Measurements from ENCODE around the gene FAM131A. TPM values are rescaled to one million over a fixed set of nuclear protein-coding genes. Genes with fewer than 3 reads are reported as not detected.

The FAM131A gene
- total RNA-seq, 1 experiment from 2014 or later, result 14.4 TPM

GRCh38 chr3:184335291-184335660, 2.1 kb upstream of the FAM131A start:
- Histone ChIP-seq H2AK5ac (ENCODE audit: insufficient read length, low read length) (no peak overlapping the region), H3K9me3 (ENCODE audit: control insufficient read depth, low read depth, low read length) (no peaks in the 10 kb centered on the region), H2BK5ac (ENCODE audit: insufficient read length, low read length) (no peak overlapping the region), H3K23ac (ENCODE audit: insufficient read length, low read depth, low read length) (no peak overlapping the region), H3T11ph (ENCODE audit: low read length) (no peak overlapping the region), H2BK12ac (ENCODE audit: insufficient read length, low read depth, low read length) (no peak overlapping the region), H3K79me1 (ENCODE audit: insufficient read depth, low read depth, low read length, poor library complexity, severe bottlenecking) (no peaks in the 10 kb centered on the region), H3K27me3 (ENCODE audit: insufficient read depth, low read length) (no peaks in the 10 kb centered on the region), H2BK120ac (ENCODE audit: low read depth, low read length, poor library complexity, severe bottlenecking) (no peak overlapping the region), H2BK20ac (ENCODE audit: low read depth, low read length, poor library complexity, severe bottlenecking) (no peak overlapping the region), H2AFZ (ENCODE audit: low read length) (no peak overlapping the region), H3K4me2 (ENCODE audit: insufficient read depth, insufficient read length, low read length) (peak overlapping the region; percentile 81), H4K20me1 (ENCODE audit: control insufficient read depth, insufficient read depth, insufficient read length) (peaks cover 4% of the 10 kb centered on the region), H3K14ac (ENCODE audit: insufficient read depth, low read length) (no peak overlapping the region), H4K5ac (ENCODE audit: insufficient read length, low read depth, low read length) (no peak overlapping the region), H4K91ac (ENCODE audit: insufficient read length, low read depth, low read length) (no peak overlapping the region), H3K23me2 (ENCODE audit: insufficient read length, low read depth, low read length, poor library complexity, severe bottlenecking) (peaks cover 10% of the 10 kb centered on the region), H4K8ac (replicated peaks; ENCODE audit: insufficient read length, low read depth, low read length) (no peak overlapping the region), H3K18ac (ENCODE audit: insufficient read length, low read depth, low read length) (no peak overlapping the region), H2BK15ac (ENCODE audit: low read depth, low read length) (no peak overlapping the region), H3K56ac (ENCODE audit: insufficient read length, low read depth, low read length) (no peak overlapping the region), H3K79me2 (ENCODE audit: insufficient read depth, low read length) (no peaks in the 10 kb centered on the region), H3K9ac (ENCODE audit: extremely low read depth, insufficient read length, low read length) (no peak overlapping the region), H3K4me1 (ENCODE audit: insufficient read depth, low read length) (no peaks in the 10 kb centered on the region), H3K4ac (ENCODE audit: low read depth, low read length) (no peak overlapping the region), H3K27ac (ENCODE audit: insufficient read length, low read depth, low read length) (peak overlapping the region; percentile 10)
- Mint-ChIP-seq H3K9me3 (no peaks in the 10 kb centered on the region), H3K27ac (peak overlapping the region; percentile 82 to 98 (median 96); a peak in 6 of 7 replicates), H3K27me3 (ENCODE audit: low read depth) (no peaks in the 10 kb centered on the region; the same call in none of the 2 replicates), H3K4me1 (peaks cover 34 to 37% of the 10 kb centered on the region in 2 experiments), H3K36me3 (ENCODE audit: insufficient read depth in 1 of 3, low read depth in 3 of 3) (peaks cover 36 to 56% (median 42%) of the 10 kb centered on the region in 3 experiments), H3K4me3 (peak overlapping the region; percentile 86 to 93)
- peak; percentile 55 for DNase-seq
- TF ChIP-seq, protein P1, sequence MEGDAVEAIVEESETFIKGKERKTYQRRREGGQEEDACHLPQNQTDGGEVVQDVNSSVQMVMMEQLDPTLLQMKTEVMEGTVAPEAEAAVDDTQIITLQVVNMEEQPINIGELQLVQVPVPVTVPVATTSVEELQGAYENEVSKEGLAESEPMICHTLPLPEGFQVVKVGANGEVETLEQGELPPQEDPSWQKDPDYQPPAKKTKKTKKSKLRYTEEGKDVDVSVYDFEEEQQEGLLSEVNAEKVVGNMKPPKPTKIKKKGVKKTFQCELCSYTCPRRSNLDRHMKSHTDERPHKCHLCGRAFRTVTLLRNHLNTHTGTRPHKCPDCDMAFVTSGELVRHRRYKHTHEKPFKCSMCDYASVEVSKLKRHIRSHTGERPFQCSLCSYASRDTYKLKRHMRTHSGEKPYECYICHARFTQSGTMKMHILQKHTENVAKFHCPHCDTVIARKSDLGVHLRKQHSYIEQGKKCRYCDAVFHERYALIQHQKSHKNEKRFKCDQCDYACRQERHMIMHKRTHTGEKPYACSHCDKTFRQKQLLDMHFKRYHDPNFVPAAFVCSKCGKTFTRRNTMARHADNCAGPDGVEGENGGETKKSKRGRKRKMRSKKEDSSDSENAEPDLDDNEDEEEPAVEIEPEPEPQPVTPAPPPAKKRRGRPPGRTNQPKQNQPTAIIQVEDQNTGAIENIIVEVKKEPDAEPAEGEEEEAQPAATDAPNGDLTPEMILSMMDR (conservative IDR thresholded peaks at IDR 0.05), result no peak
- no CpG with 5 or more reads among the region's 4 CpGs for WGBS (ENCODE audit: extremely low coverage, insufficient read length, low lambda C conversion rate)

Measured in H9 (cell line).